ENCODE results near the gene ARFIP1.

Gene ARFIP1

GRCh38 chr4:152947311-152947710 is 167.6 kb downstream of the ARFIP1 start:
- Histone ChIP-seq H3K9me3 (replicated peaks in 1 of 2; ENCODE audit: control insufficient read depth in 2 of 2, insufficient read depth in 1 of 2, low read depth in 1 of 2, low read length in 2 of 2) (no peaks in the 10 kb centered on the region), H2AFZ (ENCODE audit: low read length) (no peak overlapping the region), H2BK120ac (ENCODE audit: low read depth, low read length) (no peak overlapping the region), H3K36me3 (replicated peaks in 1 of 2; ENCODE audit: control insufficient read depth in 2 of 2, insufficient read depth in 2 of 2, low read length in 2 of 2) (no peaks in the 10 kb centered on the region), H3K4me2 (ENCODE audit: insufficient read depth, low read length, poor library complexity, severe bottlenecking) (no peak overlapping the region), H2AK5ac (ENCODE audit: low read depth, low read length) (no peak overlapping the region), H3K4me1 (ENCODE audit: control insufficient read depth in 2 of 2, insufficient read depth in 1 of 2, low read depth in 1 of 2, low read length in 2 of 2) (peaks cover 5 to 7% of the 10 kb centered on the region in 2 donors), H4K91ac (ENCODE audit: low read depth, low read length, poor library complexity) (no peak overlapping the region), H3K4me3 (ENCODE audit: low read length in 2 of 2) (no peak overlapping the region), H3K27ac (replicated peaks; ENCODE audit: low read length) (no peak overlapping the region), H3K14ac (ENCODE audit: low read length) (no peak overlapping the region), H3K79me1 (ENCODE audit: low read depth, low read length) (no peaks in the 10 kb centered on the region), H3K4ac (ENCODE audit: low read length) (no peak overlapping the region), H2BK15ac (ENCODE audit: low read length) (no peak overlapping the region), H3K27me3 (ENCODE audit: control insufficient read depth in 3 of 3, insufficient read depth in 3 of 3, low read depth in 1 of 3, low read length in 3 of 3) (no peaks in the 10 kb centered on the region), H3K18ac (ENCODE audit: low read length) (no peak overlapping the region), H3K23ac (ENCODE audit: low read depth, low read length, poor library complexity) (no peak overlapping the region), H2BK12ac (ENCODE audit: low read length) (no peak overlapping the region), H3K9ac (ENCODE audit: low read depth, low read length, poor library complexity) (no peak overlapping the region), H2BK5ac (ENCODE audit: low read length) (no peak overlapping the region), H4K8ac (ENCODE audit: low read depth, low read length) (no peak overlapping the region)
- DNase-seq (ENCODE audit: low spot score) = no peak
- WGBS, 2 donors (ENCODE audit: extremely low coverage in 2 of 2, insufficient read length in 2 of 2, insufficient replicate concordance in 1 of 2) = no CpG with 5 or more reads among the region's 2 CpGs

GRCh38 chr4:152949930-152950329 is 170.2 kb downstream of the ARFIP1 start:
- no peak for DNase-seq (ENCODE audit: low spot score)
- Histone ChIP-seq H3K14ac (ENCODE audit: low read length) (no peak overlapping the region), H4K91ac (ENCODE audit: low read depth, low read length, poor library complexity) (no peak overlapping the region), H3K27me3 (ENCODE audit: control insufficient read depth in 3 of 3, insufficient read depth in 3 of 3, low read depth in 1 of 3, low read length in 3 of 3) (no peaks in the 10 kb centered on the region), H4K8ac (ENCODE audit: low read depth, low read length) (no peak overlapping the region), H2BK15ac (ENCODE audit: low read length) (no peak overlapping the region), H3K9me3 (replicated peaks in 1 of 2; ENCODE audit: control insufficient read depth in 2 of 2, insufficient read depth in 1 of 2, low read depth in 1 of 2, low read length in 2 of 2) (no peaks in the 10 kb centered on the region), H2BK12ac (ENCODE audit: low read length) (no peak overlapping the region), H2BK5ac (ENCODE audit: low read length) (no peak overlapping the region), H2AK5ac (ENCODE audit: low read depth, low read length) (no peak overlapping the region), H3K36me3 (replicated peaks in 1 of 2; ENCODE audit: control insufficient read depth in 2 of 2, insufficient read depth in 2 of 2, low read length in 2 of 2) (no peaks in the 10 kb centered on the region), H3K4ac (ENCODE audit: low read length) (no peak overlapping the region), H2BK120ac (ENCODE audit: low read depth, low read length) (no peak overlapping the region), H3K18ac (ENCODE audit: low read length) (no peak overlapping the region), H3K27ac (replicated peaks; ENCODE audit: low read length) (no peak overlapping the region), H3K4me2 (ENCODE audit: insufficient read depth, low read length, poor library complexity, severe bottlenecking) (no peak overlapping the region), H2AFZ (ENCODE audit: low read length) (no peak overlapping the region), H3K79me1 (ENCODE audit: low read depth, low read length) (no peaks in the 10 kb centered on the region), H3K23ac (ENCODE audit: low read depth, low read length, poor library complexity) (no peak overlapping the region), H3K4me1 (ENCODE audit: control insufficient read depth in 2 of 2, insufficient read depth in 1 of 2, low read depth in 1 of 2, low read length in 2 of 2) (peaks cover 5 to 7% of the 10 kb centered on the region in 2 donors), H3K4me3 (ENCODE audit: low read length in 2 of 2) (no peak overlapping the region), H3K9ac (ENCODE audit: low read depth, low read length, poor library complexity) (no peak overlapping the region)
- WGBS, 2 donors (ENCODE audit: extremely low coverage in 2 of 2, insufficient read length in 2 of 2, insufficient replicate concordance in 1 of 2) = no CpG with 5 or more reads among the region's 8 CpGs

GRCh38 chr4:152950402-152951274 is 170.9 kb downstream of the ARFIP1 start:
- Histone ChIP-seq H3K79me1 (ENCODE audit: low read depth, low read length) (no peaks in the 10 kb centered on the region), H3K23ac (ENCODE audit: low read depth, low read length, poor library complexity) (no peak overlapping the region), H3K4me2 (ENCODE audit: insufficient read depth, low read length, poor library complexity, severe bottlenecking) (no peak overlapping the region), H3K27ac (replicated peaks; ENCODE audit: low read length) (no peak overlapping the region), H3K27me3 (ENCODE audit: control insufficient read depth in 3 of 3, insufficient read depth in 3 of 3, low read depth in 1 of 3, low read length in 3 of 3) (no peaks in the 10 kb centered on the region), H3K9ac (ENCODE audit: low read depth, low read length, poor library complexity) (no peak overlapping the region), H3K4ac (ENCODE audit: low read length) (no peak overlapping the region), H2BK120ac (ENCODE audit: low read depth, low read length) (no peak overlapping the region), H2AFZ (ENCODE audit: low read length) (no peak overlapping the region), H2BK12ac (ENCODE audit: low read length) (no peak overlapping the region), H4K91ac (ENCODE audit: low read depth, low read length, poor library complexity) (no peak overlapping the region), H3K4me3 (ENCODE audit: low read length in 2 of 2) (no peak overlapping the region), H2BK5ac (ENCODE audit: low read length) (no peak overlapping the region), H3K4me1 (ENCODE audit: control insufficient read depth in 2 of 2, insufficient read depth in 1 of 2, low read depth in 1 of 2, low read length in 2 of 2) (peaks cover 5 to 7% of the 10 kb centered on the region in 2 donors), H3K36me3 (replicated peaks in 1 of 2; ENCODE audit: control insufficient read depth in 2 of 2, insufficient read depth in 2 of 2, low read length in 2 of 2) (no peaks in the 10 kb centered on the region), H3K18ac (ENCODE audit: low read length) (no peak overlapping the region), H4K8ac (ENCODE audit: low read depth, low read length) (no peak overlapping the region), H3K9me3 (replicated peaks in 1 of 2; ENCODE audit: control insufficient read depth in 2 of 2, insufficient read depth in 1 of 2, low read depth in 1 of 2, low read length in 2 of 2) (no peaks in the 10 kb centered on the region), H2BK15ac (ENCODE audit: low read length) (no peak overlapping the region), H3K14ac (ENCODE audit: low read length) (no peak overlapping the region), H2AK5ac (ENCODE audit: low read depth, low read length) (no peak overlapping the region)
- WGBS, 2 donors (ENCODE audit: extremely low coverage in 2 of 2, insufficient read length in 2 of 2, insufficient replicate concordance in 1 of 2) = no CpG with 5 or more reads among the region's 11 CpGs
- no peak for DNase-seq (ENCODE audit: low spot score)

- H2BK5ac ChIP-seq (ENCODE audit: low read length) = no peak overlapping the region
- H3K4me3 ChIP-seq (ENCODE audit: low read length in 2 of 2) = no peak overlapping the region
- no CpG with 5 or more reads among the region's 3 CpGs for WGBS, 2 donors (ENCODE audit: extremely low coverage in 2 of 2, insufficient read length in 2 of 2, insufficient replicate concordance in 1 of 2)
- no peak overlapping the region for H3K9ac ChIP-seq (ENCODE audit: low read depth, low read length, poor library complexity)
- no peak overlapping the region for H2BK120ac ChIP-seq (ENCODE audit: low read depth, low read length)
- H3K36me3 ChIP-seq (replicated peaks in 1 of 2; ENCODE audit: control insufficient read depth in 2 of 2, insufficient read depth in 2 of 2, low read length in 2 of 2) = no peaks in the 10 kb centered on the region
- peaks cover 5 to 7% of the 10 kb centered on the region in 2 donors for H3K4me1 ChIP-seq (ENCODE audit: control insufficient read depth in 2 of 2, insufficient read depth in 1 of 2, low read depth in 1 of 2, low read length in 2 of 2)
- H3K18ac ChIP-seq (ENCODE audit: low read length) = no peak overlapping the region
- no peak overlapping the region for H2AFZ ChIP-seq (ENCODE audit: low read length)
- no peak overlapping the region for H3K27ac ChIP-seq (replicated peaks; ENCODE audit: low read length)
- no peak overlapping the region for H2BK15ac ChIP-seq (ENCODE audit: low read length)
- no peak overlapping the region for H3K4me2 ChIP-seq (ENCODE audit: insufficient read depth, low read length, poor library complexity, severe bottlenecking)
- H4K8ac ChIP-seq (ENCODE audit: low read depth, low read length) = no peak overlapping the region
- H3K23ac ChIP-seq (ENCODE audit: low read depth, low read length, poor library complexity) = no peak overlapping the region
- H4K91ac ChIP-seq (ENCODE audit: low read depth, low read length, poor library complexity) = no peak overlapping the region
- no peak overlapping the region for H3K4ac ChIP-seq (ENCODE audit: low read length)
- H3K9me3 ChIP-seq (replicated peaks in 1 of 2; ENCODE audit: control insufficient read depth in 2 of 2, insufficient read depth in 1 of 2, low read depth in 1 of 2, low read length in 2 of 2) = no peaks in the 10 kb centered on the region
- H2AK5ac ChIP-seq (ENCODE audit: low read depth, low read length) = no peak overlapping the region
- no peaks in the 10 kb centered on the region for H3K27me3 ChIP-seq (ENCODE audit: control insufficient read depth in 3 of 3, insufficient read depth in 3 of 3, low read depth in 1 of 3, low read length in 3 of 3)
- DNase-seq (ENCODE audit: low spot score) = no peak
- H3K14ac ChIP-seq (ENCODE audit: low read length) = no peak overlapping the region
- no peaks in the 10 kb centered on the region for H3K79me1 ChIP-seq (ENCODE audit: low read depth, low read length)
- no peak overlapping the region for H2BK12ac ChIP-seq (ENCODE audit: low read length)
Observed at GRCh38 chr4:152951348-152951747, 171.6 kb downstream of the ARFIP1 start.

Measured in neuronal stem cell (in vitro differentiated cells).